Heart left ventricle (tissue), 13 donors: ENCODE measurements around the gene PKN2.

Experiments used
- CTCF ChIP-seq, 12 donors: fragments of 200-600 bp; sonication (generic) in 4 of 12; IDR thresholded peaks; one replicate each; pipeline versions ENCODE4 v1.5.0 to v1.8.0; 2018 to 2022; ENCODE audit warnings: antibody characterized with exemption in 12 of 12, mild to moderate bottlenecking in 5 of 12
- POLR2A ChIP-seq, 2 donors: fragments of 450-650 bp; IDR thresholded peaks; one replicate each; pipeline ENCODE4 v1.6.1; 2017; ENCODE audit warnings: antibody characterized with exemption in 2 of 2, mild to moderate bottlenecking in 2 of 2, moderate library complexity in 2 of 2
- donor health status: ischemic (EF 13 %, LVEDD 7.1; RV severe dilation, severe dysfunction).
- donor health status: DM: no; HTN: yes; CAD: no.
- donor health status: DM: no; HTN: no; CAD: no.
- donor health status: ischemic (EF 25% LVEDD 6.9; RV normal size, moderate dysfunction).
- donor health status: ischemic (EF 25% LVEDD 5.7; RV mildly dilated, moderate dysfunction).
- donor health status: ischemic (EF 35%, LVEDD 5.7; RV mildly dilated, moderate dysfunction).
- donor health status: nonischemic (EF 11% LVEDD 7.7; RV severe dilation, severe dysfunction).
- donor health status: DM: yes; HTN: yes; CAD: no.
- donor health status: PGD.
- donor health status: ischemic (EF 29% LVEDD 5.4; RV normal size, mild dysfunction).
- donor health status: nonischemic (EF 23%, LVEDD 6.1; RV moderate dilation, normal function).

- no peak for TF ChIP-seq CTCF (IDR thresholded peaks at IDR 0.05)
- TF ChIP-seq POLR2A (IDR thresholded peaks at IDR 0.05): no peak
Observed at GRCh38 chr1:88697503-88697902, 13.4 kb downstream of the PKN2 start.
